ENCODE results near the gene KCNK7. TPM values are rescaled to one million over a fixed set of nuclear protein-coding genes. Genes with fewer than 3 reads are reported as not detected.

The KCNK7 gene
- total and polyA plus RNA-seq, 4 donors: 0.46 to 2.8 (median 1.3) TPM

DNA sequence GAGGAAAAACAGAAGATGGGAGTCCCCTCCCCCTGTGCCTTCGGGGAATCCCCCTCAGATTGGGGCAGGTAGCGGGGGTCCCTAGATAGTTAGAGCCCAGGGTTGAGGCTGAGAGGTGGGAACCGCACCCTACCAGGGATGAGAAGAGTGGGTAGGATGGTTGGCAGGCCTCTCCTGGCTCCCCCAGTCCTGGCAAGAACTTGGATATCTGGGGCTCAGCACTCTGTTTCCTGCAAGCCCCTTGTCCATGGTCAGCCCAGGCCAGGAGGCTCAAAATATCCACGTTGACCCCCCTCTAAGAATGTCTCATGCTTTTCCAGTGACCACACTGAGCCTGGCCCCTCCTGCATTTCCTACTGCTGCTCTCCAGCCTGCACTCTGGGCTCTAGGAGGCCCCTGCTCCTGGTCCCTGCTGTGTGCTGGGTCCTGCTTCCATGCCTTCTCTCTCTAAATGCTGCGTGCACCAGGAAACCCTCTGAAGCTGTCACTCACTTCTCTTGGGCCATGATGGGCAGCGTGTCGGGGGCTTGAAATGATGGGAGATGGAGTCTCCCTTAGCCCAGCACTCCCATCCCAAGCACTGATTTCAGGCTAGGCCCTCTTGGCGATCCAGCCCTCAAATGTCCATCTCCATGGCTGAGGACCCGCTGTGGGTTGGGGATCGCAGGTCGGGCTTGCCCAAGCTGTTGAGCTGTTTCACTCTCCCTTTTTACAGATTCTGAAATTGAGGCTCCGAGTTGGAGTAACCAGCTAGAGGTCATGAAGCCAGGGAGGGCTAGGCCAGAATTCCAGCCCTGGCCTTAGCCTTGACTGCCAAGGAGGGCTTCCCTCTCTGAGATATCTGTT lies 16.4 kb upstream of the KCNK7 start:
- Histone ChIP-seq H3K27ac (ENCODE audit: low read depth in 1 of 2, low read length in 1 of 2) (peak overlapping the region; percentile 94 to 97), H3K9me3 (ENCODE audit: control insufficient read depth in 4 of 4, insufficient read depth in 3 of 4, low read length in 3 of 4) (no peaks in the 10 kb centered on the region), H3K27me3 (ENCODE audit: control insufficient read depth in 3 of 3, insufficient read depth in 3 of 3, low read length in 2 of 3) (no peaks in the 10 kb centered on the region), H3K4me1 (ENCODE audit: control insufficient read depth in 5 of 5, insufficient read depth in 5 of 5, low read length in 5 of 5) (peaks cover 4 to 50% (median 10%) of the 10 kb centered on the region in 5 donors), H3K36me3 (ENCODE audit: control insufficient read depth in 4 of 4, insufficient read depth in 4 of 4, low read length in 4 of 4) (peaks cover 0 to 38% (median 8%) of the 10 kb centered on the region in 4 donors), H3K4me3 (peak overlapping the region; percentile 7), H3K9ac (ENCODE audit: insufficient read depth in 1 of 2, low read length in 2 of 2) (no peak overlapping the region)
- no peak for ATAC-seq (ENCODE audit: insufficient read depth, low FRiP score)
- DNase-seq: peak in 1 of 3 donors; percentile 23
- TF ChIP-seq, protein P1, sequence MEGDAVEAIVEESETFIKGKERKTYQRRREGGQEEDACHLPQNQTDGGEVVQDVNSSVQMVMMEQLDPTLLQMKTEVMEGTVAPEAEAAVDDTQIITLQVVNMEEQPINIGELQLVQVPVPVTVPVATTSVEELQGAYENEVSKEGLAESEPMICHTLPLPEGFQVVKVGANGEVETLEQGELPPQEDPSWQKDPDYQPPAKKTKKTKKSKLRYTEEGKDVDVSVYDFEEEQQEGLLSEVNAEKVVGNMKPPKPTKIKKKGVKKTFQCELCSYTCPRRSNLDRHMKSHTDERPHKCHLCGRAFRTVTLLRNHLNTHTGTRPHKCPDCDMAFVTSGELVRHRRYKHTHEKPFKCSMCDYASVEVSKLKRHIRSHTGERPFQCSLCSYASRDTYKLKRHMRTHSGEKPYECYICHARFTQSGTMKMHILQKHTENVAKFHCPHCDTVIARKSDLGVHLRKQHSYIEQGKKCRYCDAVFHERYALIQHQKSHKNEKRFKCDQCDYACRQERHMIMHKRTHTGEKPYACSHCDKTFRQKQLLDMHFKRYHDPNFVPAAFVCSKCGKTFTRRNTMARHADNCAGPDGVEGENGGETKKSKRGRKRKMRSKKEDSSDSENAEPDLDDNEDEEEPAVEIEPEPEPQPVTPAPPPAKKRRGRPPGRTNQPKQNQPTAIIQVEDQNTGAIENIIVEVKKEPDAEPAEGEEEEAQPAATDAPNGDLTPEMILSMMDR (IDR thresholded peaks at IDR 0.05; ENCODE audit: control extremely low read depth, extremely low read depth): no peak
- 41 to 54% methylated on average over 12 of the region's 12 CpGs for WGBS, 2 donors

DNA sequence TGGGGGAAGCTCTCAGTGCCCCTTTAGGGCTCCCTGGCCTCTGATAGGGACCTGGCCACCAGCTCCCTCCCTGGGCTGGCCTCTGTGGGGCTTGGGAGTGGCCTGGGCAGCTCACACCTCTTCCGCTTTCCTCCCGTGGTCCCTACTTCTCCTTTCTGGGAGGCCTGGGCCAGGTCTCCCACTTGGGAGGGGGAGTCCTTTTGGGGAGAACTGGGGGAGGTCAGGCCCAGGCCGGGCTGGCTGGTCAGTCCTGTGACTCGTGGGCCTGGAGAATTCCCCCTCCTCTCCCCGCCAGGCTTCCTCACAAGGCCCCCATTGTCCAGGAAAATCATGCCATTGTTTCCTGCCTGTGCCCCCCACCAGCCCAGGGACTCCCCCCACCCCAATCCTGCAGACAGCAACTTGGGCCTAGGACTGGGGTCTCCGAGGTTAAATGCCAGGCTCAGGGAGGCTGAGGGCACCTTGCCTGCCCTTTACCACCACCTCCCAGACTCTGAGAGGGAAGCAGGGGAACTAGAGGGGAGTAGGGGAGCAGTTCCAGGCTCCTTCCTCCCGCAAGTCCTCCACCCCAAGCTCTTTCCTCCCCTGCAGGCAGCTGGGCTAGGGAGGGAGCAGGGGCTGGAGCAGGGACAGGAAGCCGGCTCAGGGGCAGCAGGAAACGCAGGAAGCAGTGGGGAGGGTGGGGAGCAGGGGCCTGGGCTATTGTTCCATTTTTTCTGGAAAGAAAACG lies 15.6 kb upstream of the KCNK7 start:
- Histone ChIP-seq H3K36me3 (ENCODE audit: control insufficient read depth in 4 of 4, insufficient read depth in 4 of 4, low read length in 4 of 4) (peaks cover 0 to 39% (median 9%) of the 10 kb centered on the region in 4 donors), H3K27ac (ENCODE audit: low read depth in 1 of 2, low read length in 1 of 2) (peak overlapping the region; percentile 94 to 97), H3K9me3 (ENCODE audit: control insufficient read depth in 4 of 4, insufficient read depth in 3 of 4, low read length in 3 of 4) (no peaks in the 10 kb centered on the region), H3K27me3 (ENCODE audit: control insufficient read depth in 3 of 3, insufficient read depth in 3 of 3, low read length in 2 of 3) (no peaks in the 10 kb centered on the region), H3K4me1 (ENCODE audit: control insufficient read depth in 5 of 5, insufficient read depth in 5 of 5, low read length in 5 of 5) (peaks cover 3 to 45% (median 7%) of the 10 kb centered on the region in 5 donors), H3K9ac (ENCODE audit: insufficient read depth in 1 of 2, low read length in 2 of 2) (no peak overlapping the region), H3K4me3 (peak overlapping the region; percentile 4)
- DNase-seq (peak in 2 of 3 donors; percentile 25 to 56), ATAC-seq (ENCODE audit: insufficient read depth, low FRiP score) (no peak)
- WGBS, 2 donors: 14 to 35% methylated on average over 10 of the region's 10 CpGs
- TF ChIP-seq, protein P1 (IDR thresholded peaks at IDR 0.05; ENCODE audit: control extremely low read depth, extremely low read depth): no peak

DNA sequence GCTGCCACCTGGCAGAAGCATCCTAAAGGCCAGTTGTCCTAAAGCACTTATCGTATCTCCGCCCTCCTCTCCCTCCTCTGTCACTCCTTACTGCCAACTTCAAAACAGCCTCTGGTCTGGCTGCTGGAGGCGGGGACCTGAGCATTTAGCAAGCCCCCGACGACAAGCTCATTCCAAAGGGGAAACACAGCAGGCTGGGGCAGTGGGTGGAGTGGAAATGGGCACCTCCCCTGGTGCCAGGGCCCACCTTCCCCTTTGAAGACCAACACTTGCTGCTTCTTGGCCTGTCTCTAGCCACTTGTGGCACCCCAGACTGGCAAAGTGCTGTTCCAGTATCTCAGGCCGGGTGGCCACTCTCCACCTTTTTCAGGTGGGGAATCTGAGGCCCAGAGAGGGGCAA lies 14.8 kb upstream of the KCNK7 start:
- Histone ChIP-seq H3K9ac (ENCODE audit: insufficient read depth in 1 of 2, low read length in 2 of 2) (no peak overlapping the region), H3K27ac (ENCODE audit: low read depth in 1 of 2, low read length in 1 of 2) (peak overlapping the region; percentile 61 to 94), H3K9me3 (ENCODE audit: control insufficient read depth in 4 of 4, insufficient read depth in 3 of 4, low read length in 3 of 4) (no peaks in the 10 kb centered on the region), H3K4me1 (ENCODE audit: control insufficient read depth in 5 of 5, insufficient read depth in 5 of 5, low read length in 5 of 5) (peaks cover 3 to 45% (median 7%) of the 10 kb centered on the region in 5 donors), H3K27me3 (ENCODE audit: control insufficient read depth in 3 of 3, insufficient read depth in 3 of 3, low read length in 2 of 3) (no peaks in the 10 kb centered on the region), H3K36me3 (ENCODE audit: control insufficient read depth in 4 of 4, insufficient read depth in 4 of 4, low read length in 4 of 4) (peaks cover 0 to 45% (median 14%) of the 10 kb centered on the region in 4 donors), H3K4me3 (no peak overlapping the region)
- no peak for ATAC-seq (ENCODE audit: insufficient read depth, low FRiP score)
- TF ChIP-seq, protein P1 (IDR thresholded peaks at IDR 0.05; ENCODE audit: control extremely low read depth, extremely low read depth): no peak
- WGBS, 2 donors: 44 to 45% methylated on average over 6 of the region's 6 CpGs
- DNase-seq: no peak
